Activated CD8-positive, alpha-beta memory T cell treated with anti-CD3 and anti-CD28 coated beads, Interleukin-2, amount 10 ng/mL, durations not matched to agents 7 days and 5 days (primary cell): ENCODE data around the gene ATXN7L1. TPM values are rescaled to one million over a fixed set of nuclear protein-coding genes. Genes with fewer than 3 reads are reported as not detected.

Experiments used
- ATAC-seq: fragments of 150-1000 bp; cut with Tn5 transposase; one replicate; pipeline ENCODE4 v1.10.0; 2021; ENCODE audit warnings: moderate library complexity
- CTCF ChIA-PET: fragments of 350-600 bp; sonication (Branson Sonifier 250); formaldehyde crosslinking; loops from one replicate; lab custom pipeline; 2021; ENCODE audit warnings: antibody characterized with exemption; lab: Charles Lee
- DNase-seq: peaks from one replicate; pipeline ENCODE4 v3.0.0-alpha.2; 2020
- H3K27ac Mint-ChIP-seq: one replicate; pipeline ENCODE4 v1.8.0; 2021; ENCODE audit warnings: mild to moderate bottlenecking, mixed read lengths
- H3K27me3 Mint-ChIP-seq: one replicate; pipeline ENCODE4 v1.8.0; 2021; ENCODE audit warnings: mixed read lengths
- H3K36me3 Mint-ChIP-seq: one replicate; pipeline ENCODE4 v1.8.0; 2021; ENCODE audit warnings: mild to moderate bottlenecking, mixed read lengths
- H3K4me1 Mint-ChIP-seq: one replicate; pipeline ENCODE4 v1.8.0; 2021; ENCODE audit warnings: mixed read lengths
- H3K4me3 Mint-ChIP-seq: one replicate; pipeline ENCODE4 v1.8.0; 2021; ENCODE audit warnings: mild to moderate bottlenecking, moderate library complexity, mixed read lengths
- H3K9me3 Mint-ChIP-seq: one replicate; pipeline ENCODE4 v1.8.0; 2022; ENCODE audit warnings: low read depth, mixed read lengths
- total RNA-seq, 2 experiments: library from RNA; stranded (reverse); gene quantifications; one replicate each; pipeline ENCODE4 v1.2.3, GENCODE V29; 2021

Gene ATXN7L1
- total RNA-seq, 2 experiments from 2014 or later, result 4.2 to 9.1 TPM

DNA sequence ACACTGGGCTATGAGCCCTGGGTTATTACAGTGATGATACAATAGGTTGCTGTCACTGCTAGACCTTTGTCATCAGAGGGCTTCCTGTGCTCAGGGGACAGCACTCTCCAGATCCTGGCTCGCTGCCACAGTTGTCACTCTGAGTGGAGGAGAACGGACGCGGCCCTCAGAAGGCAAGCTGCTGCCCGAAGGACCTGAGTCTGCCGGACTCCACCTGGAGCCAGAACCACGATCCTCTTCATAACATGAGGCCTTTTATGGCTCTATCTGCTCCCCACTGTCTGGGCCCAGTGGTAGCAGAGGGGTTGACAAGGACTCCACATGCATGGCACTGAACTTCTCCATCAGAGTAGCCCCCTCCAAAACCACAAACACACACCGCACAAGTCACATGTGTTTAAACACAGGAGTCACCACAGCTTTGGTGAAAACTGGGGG, 200.4 kb downstream of the ATXN7L1 start:
- Mint-ChIP-seq H3K4me1 (peaks cover 61% of the 10 kb centered on the region), H3K27me3 (no peaks in the 10 kb centered on the region), H3K4me3 (peak overlapping the region; percentile 42), H3K36me3 (no peaks in the 10 kb centered on the region), H3K27ac (peak overlapping the region; percentile 83), H3K9me3 (no peaks in the 10 kb centered on the region)
- ATAC-seq (peak; percentile 57), DNase-seq (peak; percentile 69)
- CTCF ChIA-PET, result interaction anchor here (0.7 to 2.8 kb wide), 4 partner anchors 12 to 344 kb away, joined by 3 to 18 read pairs (median 3); no protein-coding TSS in a partner anchor

DNA sequence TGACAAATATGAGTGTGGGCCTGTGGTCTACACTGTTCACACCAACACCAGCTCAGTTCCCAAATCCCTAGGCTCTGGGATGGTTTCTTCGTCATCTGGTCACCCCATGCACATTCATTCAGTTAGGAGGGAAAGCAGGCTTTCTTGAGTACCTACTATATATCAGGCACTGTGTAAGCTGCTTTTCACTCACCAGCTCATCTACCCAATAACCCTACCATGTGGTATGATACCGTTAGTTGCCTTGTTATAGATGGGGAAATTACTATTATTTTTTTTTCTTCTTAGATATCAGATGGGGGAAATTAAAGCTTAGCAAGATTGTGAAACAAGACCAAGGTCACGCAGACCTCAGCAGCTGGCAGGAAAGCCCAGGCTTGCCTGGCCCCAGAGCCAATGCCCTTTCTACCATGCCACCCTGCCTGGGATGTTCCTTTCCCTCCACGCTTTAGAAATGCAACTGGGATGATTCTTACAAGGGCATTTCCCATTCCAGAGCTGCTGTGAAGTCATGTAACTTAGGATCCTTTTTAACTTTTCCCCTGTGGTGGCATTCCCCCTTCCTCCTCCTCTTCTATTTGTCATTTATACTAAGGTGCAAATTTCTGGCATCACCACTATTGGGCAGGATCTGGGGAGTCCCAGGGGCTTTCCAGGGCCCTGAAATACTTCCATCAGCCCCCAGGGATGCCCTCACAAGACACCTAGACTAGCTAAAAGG, 202.0 kb downstream of the ATXN7L1 start:
- Mint-ChIP-seq H3K4me1 (peaks cover 61% of the 10 kb centered on the region), H3K27me3 (no peaks in the 10 kb centered on the region), H3K36me3 (no peaks in the 10 kb centered on the region), H3K4me3 (no peak overlapping the region), H3K27ac (no peak overlapping the region), H3K9me3 (no peaks in the 10 kb centered on the region)
- DNase-seq (no peak), ATAC-seq (no peak)
- CTCF ChIA-PET, result interaction anchor here (0.6 to 6.1 kb wide), 5 partner anchors 17 to 86 kb away, joined by 3 to 44 read pairs (median 4); no protein-coding TSS in a partner anchor

DNA sequence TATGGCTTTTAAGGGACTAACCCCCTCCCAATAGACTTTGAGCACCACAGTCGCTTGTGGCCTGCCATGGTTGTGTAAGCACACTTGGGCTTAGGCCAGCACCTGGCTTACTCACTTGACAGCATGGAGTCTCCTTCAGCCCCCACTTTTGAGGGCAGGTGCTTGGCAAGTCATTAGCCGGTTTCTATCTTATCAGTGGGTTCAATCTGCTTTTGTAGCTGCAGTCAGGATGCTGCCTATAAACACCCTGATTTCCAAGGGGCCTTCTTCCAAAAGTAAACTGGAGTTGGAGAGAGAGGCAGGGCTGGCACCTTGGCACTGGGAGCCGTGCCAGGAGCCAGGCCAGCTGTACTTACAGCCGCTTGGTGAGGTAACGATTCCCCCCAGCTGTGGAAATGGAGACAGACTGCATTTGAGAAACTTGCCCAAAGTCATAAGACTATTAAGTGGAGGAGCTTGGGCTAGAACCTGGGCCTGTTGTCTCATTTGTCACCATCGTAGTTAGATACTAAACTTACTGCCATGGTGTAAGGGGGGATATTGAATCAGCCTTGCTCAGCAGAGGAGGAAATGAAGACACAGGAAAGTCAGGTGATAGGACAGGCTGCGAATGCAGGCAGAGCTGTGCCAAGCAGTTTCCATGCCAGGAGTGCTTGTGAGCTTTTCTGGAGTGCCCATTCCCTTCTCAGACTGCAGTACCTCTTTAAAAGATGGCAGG, 202.9 kb downstream of the ATXN7L1 start:
- no peak overlapping the region for H3K27ac Mint-ChIP-seq
- peaks cover 54% of the 10 kb centered on the region for H3K4me1 Mint-ChIP-seq
- no peaks in the 10 kb centered on the region for H3K36me3 Mint-ChIP-seq
- CTCF ChIA-PET, result interaction anchor here (1.2 to 6.1 kb wide), 3 partner anchors 18 to 87 kb away, joined by 4 to 44 read pairs (median 4); no protein-coding TSS in a partner anchor
- no peak overlapping the region for H3K4me3 Mint-ChIP-seq
- no peak for ATAC-seq
- no peaks in the 10 kb centered on the region for H3K27me3 Mint-ChIP-seq
- no peak for DNase-seq
- H3K9me3 Mint-ChIP-seq, result no peaks in the 10 kb centered on the region

DNA sequence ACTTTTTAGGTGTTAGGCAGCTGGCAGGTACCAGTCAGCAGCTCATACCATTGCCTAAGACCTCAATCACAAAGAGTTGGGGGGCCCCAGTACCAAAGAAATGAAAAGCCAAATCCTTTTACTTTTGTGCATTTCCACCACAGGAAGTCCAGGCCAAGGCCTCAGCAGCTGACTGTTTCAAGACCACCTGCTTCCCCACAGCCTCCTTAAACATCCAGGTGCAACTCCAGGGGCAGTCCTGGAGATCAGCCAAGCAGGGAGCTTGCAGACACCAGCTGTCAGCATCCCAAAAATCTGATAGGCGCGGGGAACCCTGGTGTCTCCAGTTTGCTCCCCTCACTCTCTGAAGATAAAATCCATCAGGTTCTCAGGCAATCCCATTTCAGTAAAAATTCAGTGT, 203.6 kb downstream of the ATXN7L1 start:
- CTCF ChIA-PET, result interaction anchor here (6.1 kb wide), 1 partner anchor 17 kb away, joined by 44 read pairs; no protein-coding TSS in a partner anchor
- Mint-ChIP-seq H3K36me3 (no peaks in the 10 kb centered on the region), H3K9me3 (no peaks in the 10 kb centered on the region), H3K4me3 (no peak overlapping the region), H3K4me1 (peaks cover 47% of the 10 kb centered on the region), H3K27ac (no peak overlapping the region), H3K27me3 (no peaks in the 10 kb centered on the region)
- DNase-seq (no peak), ATAC-seq (no peak)

DNA sequence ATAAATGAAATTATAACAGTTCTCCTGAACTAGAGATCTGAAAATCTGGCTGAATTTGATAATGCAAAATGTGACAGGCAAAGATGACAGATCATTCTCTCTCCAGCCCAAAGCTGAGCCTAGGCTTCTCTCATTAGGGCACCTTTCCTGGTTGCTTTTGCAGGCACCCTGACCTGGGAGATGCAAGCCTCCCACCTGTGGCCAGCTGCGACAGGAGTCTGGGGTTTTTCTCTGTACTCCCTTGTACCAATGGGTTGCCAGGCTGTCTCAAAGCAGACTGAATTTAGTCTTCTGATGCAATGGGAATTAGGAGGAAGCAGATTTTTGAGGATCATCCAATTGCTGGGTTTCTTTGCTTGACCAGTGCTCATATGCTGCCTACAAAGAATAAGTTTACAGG, 210.1 kb downstream of the ATXN7L1 start:
- H3K4me1 Mint-ChIP-seq, result no peaks in the 10 kb centered on the region
- H3K4me3 Mint-ChIP-seq, result no peak overlapping the region

DNA sequence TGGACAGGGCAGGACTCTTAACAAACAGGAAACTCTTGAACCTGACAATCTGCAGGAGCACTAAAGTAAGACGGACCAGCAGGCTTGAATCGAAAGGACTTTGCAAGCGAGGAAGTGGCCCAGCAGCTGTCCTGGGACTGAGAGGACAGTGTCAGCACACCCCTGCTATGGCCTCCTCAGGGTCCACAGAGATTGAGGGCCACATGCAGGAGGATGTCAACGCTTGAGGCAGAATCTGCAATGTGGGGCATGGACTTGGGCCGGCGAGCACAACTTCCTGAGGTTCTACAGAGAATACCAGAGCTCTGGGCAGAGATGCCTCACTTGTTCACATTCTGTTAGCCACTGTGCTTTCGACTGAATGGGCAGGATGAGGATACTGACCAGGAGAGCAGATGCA, 210.7 kb downstream of the ATXN7L1 start:
- Mint-ChIP-seq H3K27ac (no peak overlapping the region), H3K4me1 (no peaks in the 10 kb centered on the region), H3K4me3 (no peak overlapping the region), H3K9me3 (no peaks in the 10 kb centered on the region), H3K27me3 (no peaks in the 10 kb centered on the region), H3K36me3 (peaks cover 3% of the 10 kb centered on the region)
- no peak for ATAC-seq
- CTCF ChIA-PET, result interaction anchor here (1.6 to 2.1 kb wide), 2 partner anchors 9 to 95 kb away, joined by 4 to 5 read pairs; no protein-coding TSS in a partner anchor
- no peak for DNase-seq

More for the DNA sequence above, 210.1 kb downstream of the ATXN7L1 start:
- no peak for ATAC-seq
- no peaks in the 10 kb centered on the region for H3K36me3 Mint-ChIP-seq
- CTCF ChIA-PET, result interaction anchor here (1.6 to 2.1 kb wide), 2 partner anchors 9 to 94 kb away, joined by 4 to 5 read pairs; no protein-coding TSS in a partner anchor
- DNase-seq, result no peak
- no peaks in the 10 kb centered on the region for H3K9me3 Mint-ChIP-seq
- no peak overlapping the region for H3K27ac Mint-ChIP-seq
- H3K27me3 Mint-ChIP-seq, result no peaks in the 10 kb centered on the region

DNA sequence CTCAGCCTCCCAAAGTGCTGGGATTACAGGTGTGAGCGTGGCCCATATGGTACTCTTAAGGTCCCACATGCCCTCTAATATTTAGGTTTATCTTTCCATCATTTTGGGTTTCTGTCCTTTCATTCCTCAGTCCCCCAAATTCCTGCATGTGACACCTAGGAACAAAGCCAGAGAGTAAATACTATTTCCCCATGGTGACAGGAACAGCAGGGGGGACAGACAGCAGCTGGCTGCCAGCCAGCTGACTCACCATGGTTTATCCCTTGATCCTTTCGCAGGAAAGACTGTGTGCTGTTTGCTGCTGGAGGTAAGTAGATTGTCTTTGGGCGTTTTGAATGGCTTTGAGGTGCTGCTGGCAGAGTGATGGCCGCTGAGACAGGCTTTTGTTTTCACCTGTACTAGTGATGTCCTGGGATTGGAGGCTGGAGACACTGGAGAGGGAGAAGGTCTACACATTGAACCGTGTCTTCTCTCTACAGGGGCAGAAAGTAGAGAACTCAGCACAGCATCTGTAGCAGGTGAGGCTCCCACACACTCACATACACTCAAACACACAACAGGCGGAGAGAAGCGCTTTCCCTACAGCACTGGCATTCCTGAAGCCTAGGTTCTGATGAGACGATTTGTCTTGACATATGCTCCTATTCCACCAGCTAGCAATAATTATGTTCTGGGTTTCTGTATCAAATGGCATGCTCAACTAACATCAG, 211.4 kb downstream of the ATXN7L1 start:
- H3K27ac Mint-ChIP-seq, result no peak overlapping the region
- H3K4me3 Mint-ChIP-seq, result no peak overlapping the region

DNA sequence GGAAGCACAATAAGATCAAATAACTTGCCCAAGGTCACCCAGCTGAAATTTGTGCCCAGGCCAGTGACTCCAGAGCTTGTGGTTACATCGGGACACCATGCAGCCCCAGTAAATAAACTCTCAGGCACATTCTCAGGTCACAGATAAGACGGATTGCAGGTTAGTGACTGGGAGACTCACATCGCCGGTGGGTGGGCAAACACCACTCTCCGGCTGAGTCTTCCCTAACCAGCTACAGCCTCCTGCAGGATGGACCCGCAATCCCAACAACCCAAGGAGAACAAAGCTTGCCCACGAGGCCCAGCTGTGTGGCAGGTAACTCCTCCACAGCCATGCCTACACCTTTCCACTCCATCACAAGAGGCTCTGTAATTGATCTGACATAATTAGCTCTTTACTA, 213.4 kb downstream of the ATXN7L1 start:
- Mint-ChIP-seq H3K4me3 (no peak overlapping the region), H3K27me3 (no peaks in the 10 kb centered on the region), H3K9me3 (no peaks in the 10 kb centered on the region), H3K4me1 (no peaks in the 10 kb centered on the region), H3K27ac (no peak overlapping the region), H3K36me3 (peaks cover 6% of the 10 kb centered on the region)
- no peak for ATAC-seq
- CTCF ChIA-PET, result interaction anchor here (1.7 kb wide), 2 partner anchors 11 to 51 kb away, joined by 4 to 7 read pairs; no protein-coding TSS in a partner anchor
- no peak for DNase-seq

More for the DNA sequence above, 211.4 kb downstream of the ATXN7L1 start:
- Mint-ChIP-seq H3K36me3 (peaks cover 6% of the 10 kb centered on the region), H3K9me3 (no peaks in the 10 kb centered on the region), H3K27me3 (no peaks in the 10 kb centered on the region), H3K4me1 (no peaks in the 10 kb centered on the region)
- DNase-seq (no peak), ATAC-seq (no peak)
- CTCF ChIA-PET, result interaction anchor here (1.6 to 2.1 kb wide), 2 partner anchors 8 to 95 kb away, joined by 4 to 5 read pairs; no protein-coding TSS in a partner anchor

DNA sequence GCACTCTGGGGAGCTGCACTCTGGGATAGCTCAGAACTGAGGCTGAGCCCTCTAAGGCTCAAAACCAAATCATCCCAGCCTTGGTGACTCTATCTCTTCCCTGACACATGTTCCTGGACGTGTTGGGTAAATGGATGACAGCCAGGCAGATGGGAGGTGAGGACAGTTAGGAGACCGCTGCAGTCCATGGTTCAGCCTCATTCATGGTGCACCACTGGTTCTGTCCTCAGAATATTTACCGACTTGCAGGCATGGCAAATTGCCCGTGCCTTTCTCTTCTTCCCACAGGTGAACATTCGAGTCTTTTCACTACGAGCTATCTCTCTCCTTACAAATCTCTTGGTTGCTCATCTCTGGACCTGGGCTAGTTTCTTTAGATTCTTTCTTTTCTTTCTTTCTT, 214.8 kb downstream of the ATXN7L1 start:
- Mint-ChIP-seq H3K9me3 (no peaks in the 10 kb centered on the region), H3K4me1 (peaks cover 2% of the 10 kb centered on the region), H3K27me3 (no peaks in the 10 kb centered on the region), H3K36me3 (peaks cover 6% of the 10 kb centered on the region), H3K27ac (no peak overlapping the region), H3K4me3 (no peak overlapping the region)
- no peak for ATAC-seq
- CTCF ChIA-PET, result interaction anchor here (0.5 kb wide), 1 partner anchor 39 kb away, joined by 3 read pairs; no protein-coding TSS in a partner anchor
- no peak for DNase-seq

DNA sequence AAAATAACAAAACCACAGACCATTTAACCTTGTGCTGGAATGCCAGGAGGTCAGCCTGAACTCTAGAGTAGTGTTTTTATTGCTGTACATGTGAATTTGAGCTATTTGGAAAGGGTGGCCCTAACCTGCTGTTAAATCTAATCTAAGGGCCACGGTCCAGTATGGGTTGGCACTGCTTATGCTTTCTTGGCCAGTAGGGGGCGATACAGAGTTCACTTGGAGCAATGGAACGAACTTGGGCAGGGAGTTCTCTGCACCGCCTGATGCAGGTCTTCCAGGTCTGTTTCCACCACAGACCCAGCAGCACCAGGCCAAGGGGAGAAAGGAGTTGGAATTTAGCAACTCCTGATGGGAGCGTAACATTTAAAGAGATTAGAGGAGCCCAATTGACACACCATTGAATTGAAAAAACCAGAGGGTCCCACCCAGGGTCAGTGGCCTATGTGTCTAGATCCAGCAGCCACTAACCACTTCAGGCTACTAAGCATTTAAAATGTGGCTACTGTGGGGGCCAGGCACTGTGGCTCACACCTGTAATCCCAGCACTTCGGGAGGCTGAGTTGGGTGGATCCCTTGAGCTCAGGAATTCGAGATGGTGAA, 219.4 kb downstream of the ATXN7L1 start:
- CTCF ChIA-PET, result interaction anchor here (0.6 to 4.1 kb wide), 40 partner anchors 9 to 386 kb away, joined by 3 to 44 read pairs (median 3); no protein-coding TSS in a partner anchor
- H3K4me1 Mint-ChIP-seq, result peaks cover 2% of the 10 kb centered on the region
- H3K27me3 Mint-ChIP-seq, result no peaks in the 10 kb centered on the region
- H3K27ac Mint-ChIP-seq, result no peak overlapping the region
- DNase-seq, result peak; percentile 74
- no peaks in the 10 kb centered on the region for H3K9me3 Mint-ChIP-seq
- peak; percentile 63 for ATAC-seq
- H3K4me3 Mint-ChIP-seq, result no peak overlapping the region
- peaks cover 6% of the 10 kb centered on the region for H3K36me3 Mint-ChIP-seq

DNA sequence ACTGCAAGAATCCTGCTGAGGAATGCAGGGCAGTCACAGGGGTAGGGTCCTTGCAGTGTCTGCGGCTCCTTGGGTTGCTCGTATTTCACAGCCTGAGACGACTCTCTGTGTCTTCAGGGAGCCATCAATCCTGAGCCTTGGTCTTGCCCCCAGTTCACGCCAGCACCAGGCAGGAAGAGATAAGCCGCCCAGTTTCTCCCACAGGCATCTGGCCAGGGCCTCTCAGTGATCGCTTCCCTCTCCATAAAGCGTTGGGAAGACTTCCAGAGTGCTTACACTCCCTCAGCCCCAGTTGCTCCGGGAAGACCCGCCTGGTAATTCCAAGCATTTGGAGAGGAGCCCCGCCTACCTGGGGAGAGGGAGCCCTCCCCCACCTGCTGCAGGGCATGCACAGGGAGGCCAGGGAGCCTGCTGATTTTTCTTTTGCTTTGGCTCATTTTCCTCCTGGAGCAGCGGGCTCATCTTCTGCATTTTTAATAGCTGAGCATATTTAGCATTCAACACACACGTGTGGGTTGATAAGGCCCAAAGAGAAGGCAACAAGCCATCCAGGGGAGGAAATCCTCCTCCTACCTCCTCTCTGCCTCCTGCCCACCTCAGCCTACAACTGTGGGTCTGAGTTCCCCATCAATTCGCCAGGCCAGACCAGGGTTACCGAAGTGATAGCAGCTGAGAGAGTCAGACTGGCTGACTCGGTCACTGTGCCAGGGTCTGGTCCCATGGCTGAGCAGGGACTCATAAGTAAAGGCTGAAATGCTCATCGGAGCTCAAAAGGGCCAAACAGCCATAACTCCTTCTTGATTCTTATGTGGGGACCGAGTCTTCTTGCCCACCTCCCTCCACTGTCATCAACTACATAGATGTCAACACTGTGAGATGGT, 220.7 kb downstream of the ATXN7L1 start:
- H3K27ac Mint-ChIP-seq, result no peak overlapping the region
- peaks cover 3% of the 10 kb centered on the region for H3K36me3 Mint-ChIP-seq
- CTCF ChIA-PET, result interaction anchor here (1.2 to 4.1 kb wide), 8 partner anchors 15 to 382 kb away, joined by 3 to 44 read pairs (median 11); no protein-coding TSS in a partner anchor
- no peaks in the 10 kb centered on the region for H3K27me3 Mint-ChIP-seq
- H3K4me1 Mint-ChIP-seq, result peaks cover 2% of the 10 kb centered on the region
- no peaks in the 10 kb centered on the region for H3K9me3 Mint-ChIP-seq
- no peak for DNase-seq
- ATAC-seq, result no peak
- H3K4me3 Mint-ChIP-seq, result no peak overlapping the region
